SW480 (cell line): Measurements from ENCODE around the gene IGFBP1.
A peak's percentile ranks its signal among the peaks of the same experiment; 100 is the strongest.
"Not testable (repeated sequence)": the region's sequence is repeated elsewhere in the genome, so short reads cannot be mapped to it uniquely, and the experiment has no call there.

Source experiments
- DNase-seq: peaks from one replicate; pipeline ENCODE4 v3.0.0-alpha.2; 2016; ENCODE audit warnings: low spot score

Gene IGFBP1

GRCh38 chr7:45888185-45888992 lies at the start of gene IGFBP1:
TSS of gene IGFBP1 (plus strand) at chr7:45888488. CDS start at chr7:45888653, 165 bp downstream.
- DNase-seq, result peak; percentile 47

- DNase-seq, result not testable (repeated sequence)
Measured at GRCh38 chr7:45838852-45839251, 49.4 kb upstream of the IGFBP1 start.

GRCh38 chr7:45841926-45842717 lies 46.2 kb upstream of the IGFBP1 start:
- DNase-seq, result not testable (repeated sequence)

- DNase-seq, result not testable (repeated sequence)
Measured at GRCh38 chr7:45846536-45846935, 41.8 kb upstream of the IGFBP1 start.

- DNase-seq, result not testable (repeated sequence)
Measured at GRCh38 chr7:45848734-45849133, 39.6 kb upstream of the IGFBP1 start.

GRCh38 chr7:45852984-45853383 lies 35.3 kb upstream of the IGFBP1 start:
- not testable (repeated sequence) for DNase-seq

GRCh38 chr7:45853491-45853890 lies 34.8 kb upstream of the IGFBP1 start:
- DNase-seq, result not testable (repeated sequence)

GRCh38 chr7:45855680-45856079 lies 32.6 kb upstream of the IGFBP1 start:
- DNase-seq, result not testable (repeated sequence)

- not testable (repeated sequence) for DNase-seq
Measured at GRCh38 chr7:45856888-45857287, 31.4 kb upstream of the IGFBP1 start.

GRCh38 chr7:45863715-45864114 lies 24.6 kb upstream of the IGFBP1 start:
- no peak for DNase-seq

GRCh38 chr7:45865594-45866410 lies 22.5 kb upstream of the IGFBP1 start:
- DNase-seq, result no peak

GRCh38 chr7:45867471-45867870 lies 20.8 kb upstream of the IGFBP1 start:
- no peak for DNase-seq

- no peak for DNase-seq
Measured at GRCh38 chr7:45869426-45869825, 18.9 kb upstream of the IGFBP1 start.

GRCh38 chr7:45872116-45873034 lies 15.9 kb upstream of the IGFBP1 start:
- peak; percentile 56 for DNase-seq

GRCh38 chr7:45873035-45873354 lies 15.3 kb upstream of the IGFBP1 start, which contains the start of gene CCDC201:
TSS of gene CCDC201 (minus strand) at chr7:45873082. CDS start at chr7:45873007, 75 bp downstream.
- no peak for DNase-seq

- DNase-seq, result no peak
Measured at GRCh38 chr7:45873355-45873754, 14.9 kb upstream of the IGFBP1 start.

- DNase-seq, result no peak
Measured at GRCh38 chr7:45874408-45875131, 13.7 kb upstream of the IGFBP1 start.

- DNase-seq, result no peak
Measured at GRCh38 chr7:45876519-45876918, 11.8 kb upstream of the IGFBP1 start.

- no peak for DNase-seq
Measured at GRCh38 chr7:45878457-45879144, 9.7 kb upstream of the IGFBP1 start.

GRCh38 chr7:45880433-45880860 lies 7.8 kb upstream of the IGFBP1 start:
- no peak for DNase-seq
